ENCODE results near the gene BSDC1. TPM values are rescaled to one million over a fixed set of nuclear protein-coding genes. Genes with fewer than 3 reads are reported as not detected.

BSDC1 gene
- total and polyA plus RNA-seq, 3 experiments from 2014 or later: 35.1 to 50.0 (median 37.6) TPM

GRCh38 chr1:32373996-32374592 lies 20.1 kb downstream of the BSDC1 start:
- Mint-ChIP-seq H3K27ac (peak overlapping the region in 2 of 8 donors; percentile 46 to 75), H3K9me3 (no peaks in the 10 kb centered on the region), H3K27me3 (no peaks in the 10 kb centered on the region), H3K4me3 (no peak overlapping the region), H3K36me3 (peaks cover 7 to 77% (median 17%) of the 10 kb centered on the region in 3 donors), H3K4me1 (peaks cover 16 to 19% (median 18%) of the 10 kb centered on the region in 3 donors)
- no peak for DNase-seq
- Histone ChIP-seq H3K36me3 (ENCODE audit: insufficient read depth, low read length) (peaks cover 22% of the 10 kb centered on the region), H3K4me1 (ENCODE audit: insufficient read depth, low read length) (peaks cover 13% of the 10 kb centered on the region), H3K27me3 (ENCODE audit: insufficient read depth, low read length, poor library complexity, severe bottlenecking) (no peaks in the 10 kb centered on the region), H3K4me3 (ENCODE audit: low read length) (no peak overlapping the region), H3K27ac (ENCODE audit: low read depth, low read length) (no peak overlapping the region), H3K9me3 (ENCODE audit: low read length) (no peaks in the 10 kb centered on the region)
- ChIA-PET POLR2A (no interaction called here), CTCF (no interaction called here)

GRCh38 chr1:32372149-32372756 lies 22.0 kb downstream of the BSDC1 start:
- no peak overlapping the region for H3K4me3 ChIP-seq (ENCODE audit: low read length)
- H3K27ac ChIP-seq (ENCODE audit: low read depth, low read length): no peak overlapping the region
- Mint-ChIP-seq H3K4me3 (peak overlapping the region in 1 of 7 donors; percentile 37), H3K27ac (peak overlapping the region in 7 of 8 donors; percentile 5 to 77 (median 73)), H3K4me1 (peaks cover 16 to 19% (median 18%) of the 10 kb centered on the region in 3 donors), H3K27me3 (no peaks in the 10 kb centered on the region), H3K36me3 (peaks cover 0 to 77% (median 17%) of the 10 kb centered on the region in 3 donors), H3K9me3 (no peaks in the 10 kb centered on the region)
- CTCF ChIA-PET: interaction anchor here (0.5 to 2.3 kb wide), 22 partner anchors 13 to 264 kb away, joined by 3 to 24 read pairs (median 4); partner anchors contain the start of genes HDAC1, KPNA6 and MARCKSL1
- peak; percentile 42 to 82 (median 69) for DNase-seq
- H3K27me3 ChIP-seq (ENCODE audit: insufficient read depth, low read length, poor library complexity, severe bottlenecking): no peaks in the 10 kb centered on the region
- POLR2A ChIA-PET: interaction anchor here (0.6 to 1.6 kb wide), 4 partner anchors 21 to 189 kb away, joined by 3 to 8 read pairs (median 4); partner anchors contain the start of gene MARCKSL1
- peaks cover 13% of the 10 kb centered on the region for H3K4me1 ChIP-seq (ENCODE audit: insufficient read depth, low read length)
- no peaks in the 10 kb centered on the region for H3K9me3 ChIP-seq (ENCODE audit: low read length)
- peaks cover 22% of the 10 kb centered on the region for H3K36me3 ChIP-seq (ENCODE audit: insufficient read depth, low read length)

- CTCF ChIA-PET: interaction anchor here (1.2 to 1.7 kb wide), 2 partner anchors 32 to 228 kb away, joined by 3 to 6 read pairs; partner anchors contain the start of gene MARCKSL1
- H3K27ac ChIP-seq (ENCODE audit: low read depth, low read length): no peak overlapping the region
- H3K4me1 ChIP-seq (ENCODE audit: insufficient read depth, low read length): peaks cover 13% of the 10 kb centered on the region
- peaks cover 0 to 72% (median 23%) of the 10 kb centered on the region in 3 donors for H3K36me3 Mint-ChIP-seq
- H3K9me3 ChIP-seq (ENCODE audit: low read length): no peaks in the 10 kb centered on the region
- no peak for DNase-seq
- no peaks in the 10 kb centered on the region for H3K27me3 ChIP-seq (ENCODE audit: insufficient read depth, low read length, poor library complexity, severe bottlenecking)
- H3K9me3 Mint-ChIP-seq: no peaks in the 10 kb centered on the region
- H3K27ac Mint-ChIP-seq: no peak overlapping the region
- H3K4me1 Mint-ChIP-seq: peaks cover 16 to 17% (median 17%) of the 10 kb centered on the region in 3 donors
- H3K4me3 ChIP-seq (ENCODE audit: low read length): no peak overlapping the region
- POLR2A ChIA-PET: interaction anchor here (0.7 kb wide), 1 partner anchor 15 kb away, joined by 3 read pairs; no protein-coding TSS in a partner anchor
- no peaks in the 10 kb centered on the region for H3K27me3 Mint-ChIP-seq
- H3K36me3 ChIP-seq (ENCODE audit: insufficient read depth, low read length): peaks cover 14% of the 10 kb centered on the region
- no peak overlapping the region for H3K4me3 Mint-ChIP-seq
Measured at GRCh38 chr1:32367912-32368635, 26.2 kb downstream of the BSDC1 start.

GRCh38 chr1:32365445-32365844 lies 28.8 kb downstream of the BSDC1 start:
- Mint-ChIP-seq H3K4me1 (peaks cover 11 to 13% (median 12%) of the 10 kb centered on the region in 3 donors), H3K27ac (peak overlapping the region in 1 of 8 donors; percentile 46), H3K9me3 (no peaks in the 10 kb centered on the region), H3K27me3 (peaks cover 3 to 4% of the 10 kb centered on the region in 2 donors), H3K36me3 (peaks cover 0 to 61% (median 16%) of the 10 kb centered on the region in 3 donors), H3K4me3 (no peak overlapping the region)
- Histone ChIP-seq H3K9me3 (ENCODE audit: low read length) (no peaks in the 10 kb centered on the region), H3K36me3 (ENCODE audit: insufficient read depth, low read length) (peaks cover 14% of the 10 kb centered on the region), H3K27ac (ENCODE audit: low read depth, low read length) (no peak overlapping the region), H3K4me1 (ENCODE audit: insufficient read depth, low read length) (no peaks in the 10 kb centered on the region), H3K4me3 (ENCODE audit: low read length) (no peak overlapping the region), H3K27me3 (ENCODE audit: insufficient read depth, low read length, poor library complexity, severe bottlenecking) (no peaks in the 10 kb centered on the region)
- POLR2A ChIA-PET: no interaction called here
- DNase-seq: no peak
- CTCF ChIA-PET: interaction anchor here (1.2 to 1.7 kb wide), 2 partner anchors 10 to 29 kb away, joined by 3 to 4 read pairs; partner anchors contain the start of gene MARCKSL1

GRCh38 chr1:32364836-32365235 lies 29.4 kb downstream of the BSDC1 start:
- ChIA-PET POLR2A (no interaction called here), CTCF (interaction anchor here (1.2 to 1.7 kb wide), 2 partner anchors 9 to 29 kb away, joined by 3 to 4 read pairs; partner anchors contain the start of gene MARCKSL1)
- Mint-ChIP-seq H3K27me3 (peaks cover 3 to 4% of the 10 kb centered on the region in 2 donors), H3K36me3 (peaks cover 0 to 61% (median 16%) of the 10 kb centered on the region in 3 donors), H3K4me3 (no peak overlapping the region), H3K4me1 (peaks cover 14 to 16% (median 15%) of the 10 kb centered on the region in 3 donors), H3K9me3 (no peaks in the 10 kb centered on the region), H3K27ac (peak overlapping the region in 1 of 8 donors; percentile 43)
- DNase-seq: no peak
- Histone ChIP-seq H3K36me3 (ENCODE audit: insufficient read depth, low read length) (peaks cover 14% of the 10 kb centered on the region), H3K4me1 (ENCODE audit: insufficient read depth, low read length) (peaks cover 4% of the 10 kb centered on the region), H3K4me3 (ENCODE audit: low read length) (no peak overlapping the region), H3K27me3 (ENCODE audit: insufficient read depth, low read length, poor library complexity, severe bottlenecking) (no peaks in the 10 kb centered on the region), H3K9me3 (ENCODE audit: low read length) (no peaks in the 10 kb centered on the region), H3K27ac (ENCODE audit: low read depth, low read length) (no peak overlapping the region)

GRCh38 chr1:32363713-32364112 lies 30.5 kb downstream of the BSDC1 start:
- Mint-ChIP-seq H3K27ac (peak overlapping the region in 1 of 8 donors; percentile 14), H3K4me1 (peaks cover 20 to 23% (median 22%) of the 10 kb centered on the region in 3 donors), H3K9me3 (no peaks in the 10 kb centered on the region), H3K27me3 (peaks cover 3 to 4% of the 10 kb centered on the region in 2 donors), H3K36me3 (peaks cover 0 to 51% (median 11%) of the 10 kb centered on the region in 3 donors), H3K4me3 (no peak overlapping the region)
- ChIA-PET POLR2A (interaction anchor here (1.0 kb wide), 1 partner anchor 27 kb away, joined by 3 read pairs; the partner anchor contains the start of gene MARCKSL1), CTCF (interaction anchor here (1.0 kb wide), 1 partner anchor 113 kb away, joined by 3 read pairs; the partner anchor contains the start of gene LCK)
- Histone ChIP-seq H3K4me3 (ENCODE audit: low read length) (no peak overlapping the region), H3K9me3 (ENCODE audit: low read length) (no peaks in the 10 kb centered on the region), H3K27me3 (ENCODE audit: insufficient read depth, low read length, poor library complexity, severe bottlenecking) (no peaks in the 10 kb centered on the region), H3K36me3 (ENCODE audit: insufficient read depth, low read length) (peaks cover 14% of the 10 kb centered on the region), H3K27ac (ENCODE audit: low read depth, low read length) (no peak overlapping the region), H3K4me1 (ENCODE audit: insufficient read depth, low read length) (peaks cover 10% of the 10 kb centered on the region)
- no peak for DNase-seq

- CTCF ChIA-PET: interaction anchor here (1.0 to 1.6 kb wide), 2 partner anchors 112 to 147 kb away, joined by 3 read pairs; partner anchors contain the start of gene LCK
- H3K36me3 Mint-ChIP-seq: peaks cover 0 to 41% (median 11%) of the 10 kb centered on the region in 3 donors
- POLR2A ChIA-PET: interaction anchor here (1.0 kb wide), 1 partner anchor 26 kb away, joined by 3 read pairs; the partner anchor contains the start of gene MARCKSL1
- no peak within 1 kb of the TSS for H3K27ac ChIP-seq (ENCODE audit: low read depth, low read length)
- no peak within 1 kb of the TSS for H3K4me3 ChIP-seq (ENCODE audit: low read length)
- no peaks in the 10 kb centered on the region for H3K9me3 ChIP-seq (ENCODE audit: low read length)
- DNase-seq: no peak
- peaks cover 20 to 26% (median 22%) of the 10 kb centered on the region in 3 donors for H3K4me1 Mint-ChIP-seq
- no peaks in the 10 kb centered on the region for H3K9me3 Mint-ChIP-seq
- no peaks in the 10 kb centered on the region for H3K27me3 ChIP-seq (ENCODE audit: insufficient read depth, low read length, poor library complexity, severe bottlenecking)
- H3K27me3 Mint-ChIP-seq: peaks cover 3 to 4% of the 10 kb centered on the region in 2 donors
- H3K27ac Mint-ChIP-seq: peak within 1 kb of the TSS in 6 of 8 donors; percentile 14 to 95 (median 59)
- peaks cover 10% of the 10 kb centered on the region for H3K4me1 ChIP-seq (ENCODE audit: insufficient read depth, low read length)
- peak within 1 kb of the TSS; percentile 47 to 68 (median 62) for H3K4me3 Mint-ChIP-seq
- peaks cover 7% of the 10 kb centered on the region for H3K36me3 ChIP-seq (ENCODE audit: insufficient read depth, low read length)
Measured at GRCh38 chr1:32362474-32363313, 31.5 kb downstream of the BSDC1 start, which contains the start of the genes FAM229A and TSSK3. Gene FAM229A, minus strand, starts transcription at chr1:32362485. Its CDS starts 394 bp downstream, at chr1:32362091. Gene TSSK3, plus strand, starts transcription at chr1:32362539. Its CDS starts 163 bp downstream, at chr1:32362702.
